ENCODE data around the gene MAML2. TPM values are rescaled to one million over a fixed set of nuclear protein-coding genes. Genes with fewer than 3 reads are reported as not detected.

The MAML2 gene
- total RNA-seq, 4 donors from 2014 or later = 34.3 to 58.8 (median 56.0) TPM

DNA sequence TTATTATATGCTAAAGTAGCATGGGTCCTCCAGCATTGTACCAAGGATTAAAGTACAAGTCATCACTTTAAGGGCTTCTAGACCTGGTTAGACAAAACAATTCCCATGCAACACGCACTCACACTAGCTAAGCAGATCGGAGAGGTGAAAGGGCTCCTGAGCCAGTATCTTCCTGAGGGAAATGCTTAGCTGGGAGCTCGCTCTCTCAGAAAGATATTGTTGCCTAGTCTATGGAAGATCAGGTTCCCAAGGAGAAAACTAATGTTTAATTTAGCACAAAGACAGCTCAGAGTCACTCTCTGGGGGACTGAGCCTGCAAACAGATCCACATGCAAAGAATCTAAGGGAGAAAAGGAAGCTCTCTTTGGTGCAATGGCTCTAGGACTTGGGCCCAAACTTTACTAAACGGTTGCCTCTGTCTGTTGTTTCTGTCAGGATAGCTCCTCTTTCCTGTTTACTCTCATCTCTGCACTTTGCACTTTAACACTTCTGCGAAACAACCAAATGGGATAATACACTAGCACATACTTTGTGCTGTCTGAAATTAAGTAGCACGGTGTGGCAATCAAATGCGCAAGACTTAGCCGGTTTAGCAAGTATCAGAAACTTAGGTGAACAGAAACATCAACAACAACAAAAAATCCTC is 10.7 kb downstream of the MAML2 start:
- TF ChIP-seq CTCF (IDR thresholded peaks at IDR 0.05; ENCODE audit: low read depth) = no peak

DNA sequence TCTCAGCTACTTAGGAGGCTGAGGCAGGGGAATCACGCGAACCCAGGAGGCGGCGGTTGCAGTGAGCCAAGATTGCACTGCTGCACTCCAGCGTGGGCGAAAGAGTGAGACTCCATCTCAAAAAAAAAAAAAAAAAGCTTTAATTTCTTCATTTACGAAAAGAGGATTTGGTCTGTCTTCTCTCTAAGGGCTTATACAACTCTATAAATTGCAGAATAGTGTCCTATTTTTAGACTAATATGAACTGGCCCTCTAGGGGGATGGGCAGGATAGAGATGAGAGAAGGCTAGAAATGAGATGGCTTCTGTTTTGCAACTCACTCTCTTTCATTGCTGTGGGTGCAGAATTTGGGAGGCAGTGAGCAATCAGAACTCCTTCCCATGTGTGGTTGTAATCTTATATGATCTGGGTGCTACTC is 11.3 kb downstream of the MAML2 start:
- TF ChIP-seq CTCF (IDR thresholded peaks at IDR 0.05; ENCODE audit: low read depth) = no peak

- no peak for TF ChIP-seq CTCF (IDR thresholded peaks at IDR 0.05; ENCODE audit: low read depth)
Observed at GRCh38 chr11:96330511-96330859, 12.5 kb downstream of the MAML2 start.

DNA sequence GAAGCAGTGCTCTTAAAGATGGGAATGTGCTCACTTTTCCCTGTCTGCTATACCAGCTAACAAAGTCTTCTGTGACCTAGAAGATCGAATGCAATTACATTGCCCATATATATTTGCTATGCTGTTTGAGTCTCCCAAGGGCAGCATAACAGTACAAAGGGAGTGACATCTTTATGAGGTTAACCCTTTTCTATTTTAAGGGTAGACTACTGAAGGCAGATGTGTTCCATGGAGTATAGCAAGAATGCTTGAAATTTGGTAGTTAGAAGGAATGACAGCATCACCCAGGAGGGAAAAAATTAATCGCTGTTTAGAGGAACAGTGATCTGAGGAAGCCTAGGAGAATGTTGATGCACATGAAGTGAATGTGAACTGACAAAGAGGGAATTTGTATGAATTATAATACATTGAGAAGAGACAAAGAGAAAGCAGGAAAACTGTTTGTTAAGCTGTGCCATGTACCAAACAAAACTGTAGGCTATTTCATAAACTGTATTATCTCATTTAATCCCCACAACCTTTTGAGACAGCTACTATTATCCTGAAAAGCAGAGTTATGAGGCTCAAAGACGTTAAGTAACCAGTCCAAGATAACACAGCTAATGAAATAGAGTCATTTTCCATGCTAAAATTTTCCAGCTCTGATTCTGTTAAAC is 13.0 kb downstream of the MAML2 start:
- no peak for TF ChIP-seq CTCF (IDR thresholded peaks at IDR 0.05; ENCODE audit: low read depth)

DNA sequence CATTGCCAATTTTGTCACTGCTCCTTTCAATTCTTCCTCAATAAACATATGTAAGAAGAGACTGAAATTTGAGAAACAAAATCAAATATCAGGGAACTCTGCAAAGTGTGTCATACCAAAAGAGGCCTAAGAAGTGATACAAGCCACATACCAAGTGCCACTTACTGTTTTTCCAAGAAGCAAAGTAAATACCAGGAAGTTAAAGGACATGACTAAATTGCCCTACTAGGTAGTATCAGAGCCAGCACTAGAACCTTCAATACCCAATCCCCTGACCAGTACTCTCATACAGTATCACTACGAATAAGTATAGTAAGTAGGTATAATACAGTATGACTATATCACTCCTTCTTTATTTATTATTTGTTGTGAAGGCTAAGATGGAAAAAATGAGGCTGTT is 13.6 kb downstream of the MAML2 start:
- TF ChIP-seq CTCF (IDR thresholded peaks at IDR 0.05; ENCODE audit: low read depth) = no peak

DNA sequence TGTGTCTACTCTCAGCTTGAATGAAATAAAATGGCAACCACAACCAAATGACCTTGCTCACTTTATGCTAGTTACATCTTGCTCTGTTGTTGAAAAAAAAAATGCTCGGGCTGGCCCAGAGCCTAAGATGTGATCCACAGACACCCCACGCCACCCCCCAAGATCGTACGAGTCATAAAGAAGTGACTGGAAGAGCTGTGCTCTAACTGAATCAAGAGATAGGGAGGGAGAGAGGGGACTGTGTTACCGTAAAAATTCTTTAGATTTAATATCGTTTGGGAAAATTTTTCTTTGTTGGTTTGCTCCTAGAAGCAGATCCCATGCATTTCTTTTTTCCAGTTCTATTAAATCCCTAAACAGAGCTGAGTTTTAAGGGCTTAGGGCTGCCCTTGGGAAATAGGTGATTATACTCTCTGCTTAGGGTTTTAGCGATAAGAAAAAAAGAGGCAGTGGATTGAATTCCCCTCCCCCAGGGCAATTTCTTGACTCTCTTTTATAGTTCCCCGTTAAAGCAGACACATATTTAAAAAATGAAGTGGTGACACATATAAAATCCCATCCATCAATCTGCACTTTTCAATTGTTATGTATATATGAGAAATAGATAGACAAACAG is 14.5 kb downstream of the MAML2 start:
- TF ChIP-seq CTCF (IDR thresholded peaks at IDR 0.05; ENCODE audit: low read depth) = no peak

DNA sequence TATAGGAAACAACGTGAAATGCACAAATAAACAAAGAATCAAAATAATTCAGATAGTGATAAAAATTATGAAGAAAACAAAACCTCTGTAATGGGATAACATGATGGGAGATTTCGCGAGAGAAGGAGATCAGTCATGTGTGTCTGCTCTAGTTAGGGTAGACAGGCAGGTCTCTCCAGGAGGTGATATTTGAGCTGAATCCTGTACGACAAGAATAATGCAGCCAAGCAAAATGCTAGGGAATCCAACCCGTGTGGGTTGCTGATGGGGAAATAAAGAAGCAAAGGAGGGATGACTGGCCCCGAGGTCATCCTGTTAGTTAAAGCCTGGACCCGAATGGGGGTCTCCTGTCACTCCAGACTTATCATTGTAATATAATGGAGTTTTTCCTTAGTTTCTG is 16.0 kb downstream of the MAML2 start:
- TF ChIP-seq CTCF (IDR thresholded peaks at IDR 0.05; ENCODE audit: low read depth) = no peak
